ENCODE data around the gene MINDY2. TPM values are rescaled to one million over a fixed set of nuclear protein-coding genes. Genes with fewer than 3 reads are reported as not detected.

The MINDY2 gene
- total and polyA plus RNA-seq, 10 donors = 2.3 to 24.0 (median 17.7) TPM

GRCh38 chr15:58910456-58910855 is 139.4 kb downstream of the MINDY2 start:
- Histone ChIP-seq H3K4me3 (no peak overlapping the region), H3K27me3 (replicated peaks in 1 of 7) (no peaks in the 10 kb centered on the region), H3K27ac (no peak overlapping the region), H3K9me3 (no peaks in the 10 kb centered on the region), H3K4me1 (peaks cover 0 to 54% (median 9%) of the 10 kb centered on the region in 6 donors), H3K36me3 (peaks cover 0 to 94% (median 37%) of the 10 kb centered on the region in 6 donors)
- intact Hi-C loops (cut with DNase I; ENCODE audit: low total_unique reads) = no loop called here
- DNase-seq = no peak
- TF ChIP-seq POLR2A (IDR thresholded peaks at IDR 0.05) (no peak), CTCF (IDR thresholded peaks at IDR 0.05 in 8 of 11, conservative IDR thresholded peaks at IDR 0.05 in 3 of 11) (no peak), POLR2AphosphoS5 (IDR thresholded peaks at IDR 0.05) (no peak)
- 79 to 90% (median 87%) methylated on average over 4 of the region's 4 CpGs for whole genome bisulfite sequencing, 5 donors

Small RNA genes lying within 50 kb of the gene (small RNA-seq; reads per million reads assigned to genes)
- gene RF00012 (0 reads per million in 4 donors), gene ZNF444P1 (0 reads per million in 4 donors)

Other genes starting within 250 kb of the MINDY2 start
- gene ADAM10, start 21.6 kb upstream of the MINDY2 start, total RNA-seq = 100 to 1,000 TPM; 115 to 205 (median 161) TPM
- gene ADAM10, start 21.6 kb upstream of the MINDY2 start, polyA plus RNA-seq = 10 to 100 TPM in 2 of 3 donors, 1 to 10 TPM in 1; 7.6 to 12.1 (median 11.1) TPM
- gene SLTM, start 162.4 kb downstream of the MINDY2 start, total RNA-seq = 100 to 1,000 TPM in 6 of 7 donors, 10 to 100 TPM in 1; 95.4 to 176 (median 119) TPM
- 10 to 100 TPM; 43.7 to 70.0 (median 61.6) TPM for gene SLTM, start 162.4 kb downstream of the MINDY2 start, polyA plus RNA-seq
- 10 to 100 TPM; 33.6 to 68.2 (median 51.7) TPM for gene RNF111, start 216.4 kb downstream of the MINDY2 start, total RNA-seq
- 10 to 100 TPM; 10.5 to 14.9 (median 13.5) TPM for gene RNF111, start 216.4 kb downstream of the MINDY2 start, polyA plus RNA-seq